ENCODE measurements around the gene PSEN2.

PSEN2 gene

GRCh38 chr1:226882187-226882586, 11.8 kb downstream of the PSEN2 start:
- no peak for TF ChIP-seq POLR2A (IDR thresholded peaks at IDR 0.05; ENCODE audit: extremely low read depth, insufficient read length)
- TF ChIP-seq CTCF (IDR thresholded peaks at IDR 0.05; ENCODE audit: low read depth, low read length): no peak
- TF ChIP-seq MAX (IDR thresholded peaks at IDR 0.05; ENCODE audit: low read depth, low read length): no peak
- no peak for TF ChIP-seq MYC (IDR thresholded peaks at IDR 0.05; ENCODE audit: low read depth, low read length)
- DNase-seq (ENCODE audit: low read depth): no peak
- H3K4me3 ChIP-seq (ENCODE audit: low read depth, low read length): no peak overlapping the region

GRCh38 chr1:226882631-226883409, 12.4 kb downstream of the PSEN2 start:
- no peak overlapping the region for H3K4me3 ChIP-seq (ENCODE audit: low read depth, low read length)
- DNase-seq (ENCODE audit: low read depth): no peak
- TF ChIP-seq MYC (IDR thresholded peaks at IDR 0.05; ENCODE audit: low read depth, low read length) (no peak), MAX (IDR thresholded peaks at IDR 0.05; ENCODE audit: low read depth, low read length) (no peak), CTCF (IDR thresholded peaks at IDR 0.05; ENCODE audit: low read depth, low read length) (no peak), POLR2A (IDR thresholded peaks at IDR 0.05; ENCODE audit: extremely low read depth, insufficient read length) (no peak)

GRCh38 chr1:226883630-226884029, 13.2 kb downstream of the PSEN2 start:
- DNase-seq (ENCODE audit: low read depth): no peak
- H3K4me3 ChIP-seq (ENCODE audit: low read depth, low read length): no peak overlapping the region
- TF ChIP-seq MAX (IDR thresholded peaks at IDR 0.05; ENCODE audit: low read depth, low read length) (no peak), CTCF (IDR thresholded peaks at IDR 0.05; ENCODE audit: low read depth, low read length) (no peak), POLR2A (IDR thresholded peaks at IDR 0.05; ENCODE audit: extremely low read depth, insufficient read length) (no peak), MYC (IDR thresholded peaks at IDR 0.05; ENCODE audit: low read depth, low read length) (no peak)

- DNase-seq (ENCODE audit: low read depth): no peak
Observed at GRCh38 chr1:226884116-226884625, 13.8 kb downstream of the PSEN2 start.

More at GRCh38 chr1:226884116-226884625, 13.8 kb downstream of the PSEN2 start:
- H3K4me3 ChIP-seq (ENCODE audit: low read depth, low read length): no peak overlapping the region
- TF ChIP-seq MAX (IDR thresholded peaks at IDR 0.05; ENCODE audit: low read depth, low read length) (no peak), POLR2A (IDR thresholded peaks at IDR 0.05; ENCODE audit: extremely low read depth, insufficient read length) (no peak), MYC (IDR thresholded peaks at IDR 0.05; ENCODE audit: low read depth, low read length) (no peak), CTCF (IDR thresholded peaks at IDR 0.05; ENCODE audit: low read depth, low read length) (no peak)

All from NB4 (cell line).